ENCODE results near the gene GPC5.

GPC5 gene

DNA sequence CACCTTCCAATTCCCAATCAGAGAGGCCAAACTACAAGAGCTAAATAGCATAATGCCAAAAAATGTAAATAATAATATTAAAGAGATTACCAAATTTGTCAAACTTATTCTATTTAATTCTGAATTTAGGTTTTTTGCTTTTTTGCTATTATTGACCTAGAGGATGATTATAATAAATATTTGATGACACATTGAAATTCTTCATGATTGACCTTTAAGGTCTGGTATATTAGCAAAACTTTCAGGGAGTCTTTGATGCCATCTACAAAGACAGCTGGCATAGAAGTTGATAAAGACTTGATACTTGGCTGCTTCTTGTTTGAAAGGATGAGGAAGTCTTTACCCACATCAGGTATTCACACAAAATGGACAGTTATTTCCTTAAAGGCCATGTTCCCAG, 1168.3 kb downstream of the GPC5 start:
- DNase-seq (ENCODE audit: low spot score) = no peak

- DNase-seq (ENCODE audit: low spot score) = no peak
Observed at GRCh38 chr13:92572190-92572589, 1173.8 kb downstream of the GPC5 start.

DNA sequence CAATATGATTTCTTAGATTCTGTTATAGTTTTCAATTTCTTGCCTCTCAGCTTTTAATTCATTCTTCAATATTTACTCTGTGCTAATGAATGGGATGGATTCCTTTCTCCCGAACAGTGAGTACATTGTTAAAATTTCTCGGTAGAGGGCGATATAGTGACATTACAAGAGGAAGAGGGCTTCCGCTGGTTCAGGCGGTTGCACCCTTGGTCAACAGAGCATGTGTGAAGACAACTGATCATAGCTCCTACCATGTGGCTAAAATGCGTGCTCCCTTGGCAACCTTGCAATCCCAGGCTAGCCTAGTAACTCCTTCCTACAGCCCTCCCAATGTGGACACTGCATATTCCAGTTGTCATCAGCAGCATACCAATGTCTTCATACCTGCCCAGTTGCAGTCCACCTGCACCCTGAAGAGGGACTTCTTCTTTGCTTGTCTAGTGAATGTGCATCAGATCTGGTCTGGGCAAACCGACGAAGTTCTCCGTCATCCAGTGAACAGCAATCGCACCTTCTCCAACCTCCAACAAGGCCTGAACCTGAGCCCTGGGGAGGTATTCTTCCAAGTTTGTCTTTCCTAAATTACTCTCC, 1175.1 kb downstream of the GPC5 start:
- no peak for DNase-seq (ENCODE audit: low spot score)

GRCh38 chr13:92574499-92574898, 1176.1 kb downstream of the GPC5 start:
- no peak for DNase-seq (ENCODE audit: low spot score)

DNA sequence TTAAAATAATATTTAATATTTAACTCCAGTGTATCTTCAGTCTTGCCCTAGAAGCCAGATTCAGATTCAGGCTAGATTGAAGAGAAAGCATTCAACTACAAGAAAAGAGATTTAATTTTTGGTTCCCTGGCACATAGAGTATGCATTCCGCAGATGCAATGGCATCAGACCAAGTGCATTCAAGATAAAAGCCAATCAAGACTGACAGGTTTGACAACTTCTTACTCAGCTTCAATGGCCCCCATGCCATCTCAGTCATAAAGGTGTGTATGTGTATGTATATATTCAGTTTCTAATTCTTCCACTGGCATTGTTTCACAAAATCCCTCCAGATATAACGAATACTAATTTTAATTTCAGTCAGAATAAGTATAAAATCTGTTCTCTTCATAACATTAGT, 1177.4 kb downstream of the GPC5 start:
- DNase-seq (ENCODE audit: low spot score) = no peak

- no peak for DNase-seq (ENCODE audit: low spot score)
Observed at GRCh38 chr13:92578358-92578757, 1179.9 kb downstream of the GPC5 start.

GRCh38 chr13:92589955-92590354, 1191.5 kb downstream of the GPC5 start:
- DNase-seq (ENCODE audit: low spot score) = no peak

GRCh38 chr13:92590503-92590908, 1192.1 kb downstream of the GPC5 start:
- DNase-seq (ENCODE audit: low spot score) = no peak

DNA sequence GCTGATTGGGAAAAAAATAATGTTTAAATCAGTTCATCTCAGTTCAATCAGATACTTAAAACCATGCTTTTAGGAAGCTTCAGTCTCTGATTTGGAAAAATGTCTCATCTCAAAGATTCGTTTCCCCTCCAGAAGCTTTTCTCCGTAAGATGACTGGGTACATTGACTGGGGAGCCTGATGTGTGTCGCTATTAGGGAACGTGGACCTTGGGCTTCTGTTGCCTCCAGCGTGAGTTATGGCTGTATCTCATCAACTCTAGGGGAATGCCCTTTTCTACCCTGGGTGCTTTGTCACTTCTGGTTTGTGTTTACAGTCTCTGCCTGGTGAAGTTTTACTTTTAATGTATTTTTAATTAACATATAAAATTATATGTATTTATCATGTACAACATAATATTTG, 1192.7 kb downstream of the GPC5 start:
- no peak for DNase-seq (ENCODE audit: low spot score)

DNA sequence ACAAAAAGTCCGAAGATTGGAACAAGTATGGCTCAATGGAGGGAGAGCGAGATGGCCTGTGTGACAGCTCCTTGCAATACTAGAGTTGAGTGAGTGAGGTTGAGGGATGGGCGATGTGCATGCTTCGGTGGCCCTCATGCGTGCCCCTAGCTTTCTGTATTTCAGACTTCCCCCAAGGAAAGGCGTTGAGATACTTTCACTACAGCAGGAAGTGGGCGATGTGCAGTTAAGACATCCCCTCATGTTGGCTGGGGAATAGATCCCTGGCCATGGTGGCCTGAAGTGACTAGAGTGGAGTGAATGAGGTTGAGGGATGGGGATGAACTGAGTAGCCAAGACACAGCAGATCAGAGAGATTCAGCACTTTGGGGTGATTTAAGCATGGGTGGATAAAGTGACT, 1194.3 kb downstream of the GPC5 start:
- DNase-seq (ENCODE audit: low spot score) = no peak

DNA sequence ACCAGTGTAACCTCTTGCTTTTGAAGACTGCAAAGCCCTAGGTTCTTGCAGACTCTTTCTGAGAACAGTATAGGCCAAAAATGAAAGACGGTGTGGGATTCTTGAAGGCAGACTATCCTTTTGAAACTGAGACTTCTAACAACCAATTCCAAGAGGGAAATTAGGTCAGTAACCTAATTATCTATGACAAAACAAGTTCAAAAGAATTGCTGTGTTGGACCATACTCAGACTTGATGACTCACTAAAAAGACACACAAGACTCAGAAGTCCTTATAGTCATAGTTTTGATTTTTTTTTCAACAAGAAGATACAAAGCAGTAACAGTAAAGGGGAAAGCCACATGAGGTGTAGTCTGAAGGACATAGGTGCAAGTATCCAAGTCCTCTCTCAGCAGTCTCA, 1204.1 kb downstream of the GPC5 start:
- DNase-seq (ENCODE audit: low spot score) = no peak

DNA sequence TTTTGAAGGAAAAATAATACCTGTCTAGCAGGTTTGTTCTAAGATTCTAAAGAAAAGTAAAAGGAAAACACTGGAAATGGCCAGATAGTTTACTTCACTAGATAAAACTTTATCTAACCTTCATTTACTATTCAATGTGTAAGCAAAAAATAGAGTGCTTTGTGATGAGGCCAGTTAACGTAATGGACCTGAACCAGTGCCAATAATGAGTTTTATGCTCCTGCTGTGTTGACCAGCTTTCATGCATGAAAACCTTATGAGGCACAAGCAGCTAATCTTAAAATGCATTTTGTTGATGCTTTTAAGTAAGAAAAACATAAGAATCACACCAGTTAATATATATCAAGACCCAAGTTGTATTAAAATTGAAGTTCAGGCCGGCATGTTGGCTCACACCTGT, 1211.0 kb downstream of the GPC5 start:
- DNase-seq (ENCODE audit: low spot score) = no peak

DNA sequence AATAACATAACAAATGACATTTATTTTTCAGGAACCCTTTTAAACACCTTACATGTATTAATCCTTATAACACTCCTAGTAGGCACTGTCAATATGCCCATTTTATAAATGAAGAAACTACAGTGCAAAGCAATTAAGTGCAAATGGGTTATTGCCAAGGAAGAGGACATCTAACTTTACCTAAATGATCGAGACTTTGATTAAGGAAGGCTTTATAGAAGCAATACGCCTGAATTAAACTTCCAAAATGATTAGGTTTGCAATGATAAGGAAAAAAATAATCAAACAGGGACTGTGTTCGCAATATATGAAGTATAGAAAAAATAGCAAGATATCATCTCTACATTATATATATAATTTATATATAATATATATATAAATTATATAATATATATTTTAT, 1214.5 kb downstream of the GPC5 start:
- no peak for DNase-seq (ENCODE audit: low spot score)

DNA sequence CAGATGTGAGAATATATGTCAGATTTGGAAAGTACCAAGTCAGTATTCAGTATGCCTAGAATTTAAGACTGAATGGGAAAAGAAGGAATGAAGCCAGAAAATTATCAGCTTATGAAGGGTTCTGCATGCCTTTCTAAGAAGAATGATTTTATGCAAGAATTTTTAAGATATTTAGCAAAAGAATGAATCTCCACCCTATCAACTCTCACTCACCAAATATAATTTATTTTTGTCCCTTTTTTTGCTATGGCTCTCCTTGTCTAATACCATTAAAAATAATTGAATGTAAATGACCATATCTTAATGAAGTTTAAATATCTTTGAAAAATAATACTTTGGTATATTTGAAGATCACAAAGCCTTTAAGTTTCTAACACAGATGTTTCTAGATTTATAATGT, 1215.5 kb downstream of the GPC5 start:
- no peak for DNase-seq (ENCODE audit: low spot score)

- no peak for DNase-seq (ENCODE audit: low spot score)
Observed at GRCh38 chr13:92621985-92622384, 1223.6 kb downstream of the GPC5 start.

DNA sequence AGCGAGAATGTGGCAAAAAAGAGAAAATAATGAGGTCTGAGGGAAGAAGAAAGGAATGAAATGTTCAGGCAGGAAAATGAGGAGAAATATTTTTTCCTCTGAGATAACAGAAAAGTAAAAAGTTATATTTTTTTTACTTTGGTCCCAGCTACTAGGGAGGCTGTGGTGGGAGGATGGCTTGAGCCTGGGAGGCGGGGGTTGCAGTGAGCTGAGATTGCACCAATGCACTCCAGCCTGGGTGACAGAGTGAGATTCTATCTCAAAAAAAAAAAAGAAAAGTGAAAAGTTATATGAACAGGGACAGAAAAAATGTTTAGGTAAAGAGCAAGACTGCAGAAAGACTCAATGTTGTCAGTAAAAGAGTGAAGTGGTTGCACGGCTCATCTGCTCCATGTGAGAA, 1224.5 kb downstream of the GPC5 start:
- DNase-seq (ENCODE audit: low spot score) = no peak

- no peak for DNase-seq (ENCODE audit: low spot score)
Observed at GRCh38 chr13:92626274-92626673, 1227.9 kb downstream of the GPC5 start.

- DNase-seq (ENCODE audit: low spot score) = no peak
Observed at GRCh38 chr13:92640936-92641335, 1242.5 kb downstream of the GPC5 start.

DNA sequence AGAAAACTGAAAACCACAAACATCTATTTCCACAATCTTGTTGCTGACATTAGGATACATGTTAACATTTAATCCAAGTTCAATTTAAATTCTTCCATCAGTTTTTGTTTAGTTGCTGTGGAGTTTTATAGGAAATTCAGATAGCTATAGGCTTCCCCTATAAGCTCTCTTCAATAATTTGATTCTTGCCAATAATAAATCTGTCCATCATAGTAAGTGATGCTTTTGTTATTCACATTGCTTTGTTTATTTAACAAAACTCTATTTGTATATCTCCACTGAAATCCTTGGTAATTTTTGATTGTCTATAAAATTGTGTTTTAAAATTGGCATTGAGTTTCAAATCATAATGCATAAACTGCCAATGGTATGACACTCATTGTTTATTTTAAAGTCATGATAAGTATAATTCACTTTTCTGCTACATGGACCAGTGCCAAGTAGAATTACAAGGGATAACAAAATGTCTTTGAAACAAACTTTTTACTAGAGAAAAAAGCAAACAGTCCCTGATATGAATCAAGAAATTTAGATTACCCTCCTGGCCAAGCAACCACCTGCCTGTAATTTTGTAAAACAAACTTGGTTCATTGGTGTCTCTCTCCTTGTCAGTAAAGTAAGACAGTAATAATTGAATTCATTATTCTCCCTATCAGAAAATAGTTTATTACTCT, 1250.9 kb downstream of the GPC5 start:
- DNase-seq (ENCODE audit: low spot score) = no peak

DNA sequence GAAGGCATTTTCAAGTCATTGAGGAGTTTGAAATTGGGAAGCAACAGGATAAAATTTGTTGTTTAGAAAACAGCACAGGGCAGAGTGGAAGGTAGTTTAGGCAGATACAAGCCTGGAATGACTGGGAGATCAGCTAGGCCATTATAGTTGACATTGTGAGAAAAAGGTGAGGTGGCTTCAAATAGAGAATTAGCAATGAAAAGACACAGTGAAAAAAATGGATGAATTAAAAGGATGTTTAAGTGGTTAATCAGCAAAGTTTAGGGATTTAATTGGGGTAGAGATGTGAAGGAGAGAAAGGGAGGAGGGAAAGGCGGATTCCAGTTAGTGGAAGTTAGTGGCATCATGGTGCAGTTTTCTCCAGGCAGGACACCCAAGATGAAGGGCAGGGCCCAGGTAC, 1257.7 kb downstream of the GPC5 start:
- DNase-seq (ENCODE audit: low spot score) = no peak

DNA sequence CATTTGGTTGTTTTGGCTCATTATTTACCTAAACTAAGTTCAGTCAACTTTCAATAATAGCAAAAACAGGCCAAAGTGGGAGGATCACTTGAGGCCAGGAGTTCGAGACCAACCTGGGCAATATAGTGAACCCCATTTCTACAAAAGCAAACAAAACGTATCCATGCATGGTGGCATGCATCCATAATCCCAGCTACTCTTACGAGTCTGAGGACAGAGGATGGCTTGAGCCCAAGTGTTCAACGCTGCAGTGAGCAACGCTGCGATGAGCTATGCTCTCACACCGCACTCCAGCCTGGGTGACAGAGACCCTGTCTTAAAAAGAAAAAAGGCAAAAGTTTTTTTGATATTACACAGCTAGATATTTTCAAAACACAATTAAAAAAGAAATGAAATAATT, 1258.2 kb downstream of the GPC5 start:
- DNase-seq (ENCODE audit: low spot score) = no peak

GRCh38 chr13:92657565-92657964, 1259.1 kb downstream of the GPC5 start:
- no peak for DNase-seq (ENCODE audit: low spot score)

DNA sequence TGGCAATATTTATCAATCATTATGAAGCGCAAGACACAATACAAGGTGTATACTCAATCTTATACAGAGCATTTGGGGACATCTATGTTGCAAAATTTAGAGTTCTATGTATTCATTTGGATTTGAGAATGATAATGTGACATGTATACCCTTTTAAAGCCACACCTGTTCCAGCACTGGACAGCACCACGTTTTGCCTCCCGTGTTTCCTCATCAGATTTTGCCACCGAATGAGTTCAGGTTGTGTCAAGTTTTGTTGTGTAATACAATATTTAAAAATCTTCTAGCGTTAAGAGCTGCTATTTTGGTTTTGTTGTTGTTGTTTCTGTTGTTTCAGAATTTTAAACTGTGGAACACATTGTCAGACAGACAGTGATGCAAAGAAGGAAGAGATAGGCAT, 1259.9 kb downstream of the GPC5 start:
- DNase-seq (ENCODE audit: low spot score) = no peak

- DNase-seq (ENCODE audit: low spot score) = no peak
Observed at GRCh38 chr13:92661406-92661805, 1263.0 kb downstream of the GPC5 start.
